ENCODE data around the gene LPCAT4.

DNA sequence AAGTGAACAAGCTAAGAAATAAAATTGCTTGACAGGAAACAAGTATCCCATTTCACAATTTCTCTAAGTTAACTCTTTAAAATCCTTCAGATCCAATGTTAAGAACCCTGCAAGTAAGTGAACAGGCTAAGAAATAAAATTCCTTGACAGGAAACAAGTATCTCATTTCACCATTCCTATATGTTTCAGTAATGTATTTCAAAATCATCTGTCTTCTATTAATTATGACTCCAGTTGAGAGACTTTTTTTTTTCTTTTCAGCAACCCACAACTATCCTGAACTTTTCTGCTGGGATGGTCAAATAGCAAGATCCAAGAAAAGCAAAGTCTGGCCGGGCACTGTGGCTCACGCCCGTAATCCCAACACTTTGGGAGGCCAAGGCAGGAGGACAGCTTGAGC, 27.1 kb downstream of the LPCAT4 start:
- TF ChIP-seq CTCF (IDR thresholded peaks at IDR 0.05; ENCODE audit: insufficient read depth, low read length) (no peak), POLR2AphosphoS5 (IDR thresholded peaks at IDR 0.05; ENCODE audit: low read depth) (no peak), GABPA (IDR thresholded peaks at IDR 0.05; ENCODE audit: low read depth) (no peak)
- TF ChIP-seq, protein P1, sequence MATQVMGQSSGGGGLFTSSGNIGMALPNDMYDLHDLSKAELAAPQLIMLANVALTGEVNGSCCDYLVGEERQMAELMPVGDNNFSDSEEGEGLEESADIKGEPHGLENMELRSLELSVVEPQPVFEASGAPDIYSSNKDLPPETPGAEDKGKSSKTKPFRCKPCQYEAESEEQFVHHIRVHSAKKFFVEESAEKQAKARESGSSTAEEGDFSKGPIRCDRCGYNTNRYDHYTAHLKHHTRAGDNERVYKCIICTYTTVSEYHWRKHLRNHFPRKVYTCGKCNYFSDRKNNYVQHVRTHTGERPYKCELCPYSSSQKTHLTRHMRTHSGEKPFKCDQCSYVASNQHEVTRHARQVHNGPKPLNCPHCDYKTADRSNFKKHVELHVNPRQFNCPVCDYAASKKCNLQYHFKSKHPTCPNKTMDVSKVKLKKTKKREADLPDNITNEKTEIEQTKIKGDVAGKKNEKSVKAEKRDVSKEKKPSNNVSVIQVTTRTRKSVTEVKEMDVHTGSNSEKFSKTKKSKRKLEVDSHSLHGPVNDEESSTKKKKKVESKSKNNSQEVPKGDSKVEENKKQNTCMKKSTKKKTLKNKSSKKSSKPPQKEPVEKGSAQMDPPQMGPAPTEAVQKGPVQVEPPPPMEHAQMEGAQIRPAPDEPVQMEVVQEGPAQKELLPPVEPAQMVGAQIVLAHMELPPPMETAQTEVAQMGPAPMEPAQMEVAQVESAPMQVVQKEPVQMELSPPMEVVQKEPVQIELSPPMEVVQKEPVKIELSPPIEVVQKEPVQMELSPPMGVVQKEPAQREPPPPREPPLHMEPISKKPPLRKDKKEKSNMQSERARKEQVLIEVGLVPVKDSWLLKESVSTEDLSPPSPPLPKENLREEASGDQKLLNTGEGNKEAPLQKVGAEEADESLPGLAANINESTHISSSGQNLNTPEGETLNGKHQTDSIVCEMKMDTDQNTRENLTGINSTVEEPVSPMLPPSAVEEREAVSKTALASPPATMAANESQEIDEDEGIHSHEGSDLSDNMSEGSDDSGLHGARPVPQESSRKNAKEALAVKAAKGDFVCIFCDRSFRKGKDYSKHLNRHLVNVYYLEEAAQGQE (IDR thresholded peaks at IDR 0.05; ENCODE audit: insufficient replicate concordance, low read depth), result no peak
